GM18517 (cell line): Measurements from ENCODE around the gene RCOR2.

ENCODE experiments used
- ATAC-seq: cut with Tn5 transposase; IDR thresholded peaks from one replicate; pipeline ENCODE4 v1.9.1; 2021; ENCODE audit warnings: mild to moderate bottlenecking, moderate library complexity; ENCODE audit not compliant: unreplicated experiment

Gene RCOR2

DNA sequence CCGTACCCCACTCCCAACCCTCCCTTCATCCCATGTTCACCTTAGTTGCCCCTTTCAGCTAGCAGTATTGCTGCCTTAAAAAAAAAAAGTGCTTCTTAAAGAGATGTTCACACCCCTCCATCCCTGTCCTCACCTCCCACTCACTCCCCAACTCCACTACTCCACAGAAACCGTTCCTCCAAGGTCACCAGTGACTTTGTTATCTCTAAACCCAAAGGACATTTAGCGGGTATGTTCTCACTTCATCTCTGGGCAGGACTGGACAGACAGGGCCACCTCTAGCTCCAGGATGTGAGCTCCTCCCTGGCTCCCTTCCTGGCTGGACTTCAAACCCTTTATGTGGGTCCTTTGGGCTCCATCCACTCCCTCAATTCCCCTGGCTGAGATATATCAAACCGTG, 6.4 kb upstream of the RCOR2 start:
- ATAC-seq: no peak

DNA sequence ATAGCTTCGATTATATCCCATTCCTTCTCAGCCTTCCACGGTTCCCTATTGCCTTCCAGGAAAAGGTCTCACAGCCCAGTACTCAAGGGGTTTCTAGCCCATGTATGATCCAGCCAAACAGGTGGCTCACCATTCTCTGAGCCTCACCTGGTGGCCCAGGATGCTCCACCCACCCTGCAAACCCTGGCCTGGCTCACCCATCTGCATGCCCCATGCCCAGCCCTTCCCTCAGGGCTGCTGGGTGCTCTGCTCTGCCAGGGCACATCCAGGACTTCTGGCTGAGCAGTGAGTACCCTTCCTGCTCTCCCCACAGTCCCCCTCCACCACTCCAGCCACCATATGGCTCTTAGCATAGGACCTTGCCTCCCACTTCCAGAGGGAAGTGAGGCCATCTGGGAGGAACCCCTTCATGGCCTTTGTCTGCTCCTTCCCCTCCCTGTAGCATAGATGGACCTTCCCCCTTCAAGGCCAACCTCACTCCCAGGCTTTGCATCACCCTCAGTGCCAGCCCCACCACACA, 5.8 kb upstream of the RCOR2 start:
- no peak for ATAC-seq

DNA sequence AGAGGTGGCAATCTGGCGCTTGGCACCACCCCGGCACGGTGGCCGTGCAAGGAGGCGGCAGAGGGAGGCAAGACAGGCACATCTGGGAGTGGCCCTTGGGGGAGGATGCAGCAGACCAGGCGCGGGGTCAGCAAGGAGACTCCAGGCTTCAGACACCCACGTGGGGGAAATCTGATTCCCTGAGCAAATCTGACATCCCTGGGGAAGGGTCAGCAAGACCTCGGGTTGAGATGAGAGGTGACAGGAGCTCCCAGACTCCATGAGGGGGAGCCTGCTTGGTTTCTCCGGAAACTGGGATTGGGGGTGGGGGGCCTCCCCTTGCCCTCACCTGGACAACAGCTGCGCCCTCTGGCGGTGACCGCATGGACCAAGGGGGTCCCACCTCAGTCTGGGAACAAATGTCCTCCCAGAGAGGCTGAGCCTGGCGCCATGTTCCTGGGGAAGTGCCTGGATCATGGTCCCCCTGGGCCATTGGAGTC, 4.0 kb upstream of the RCOR2 start:
- ATAC-seq: no peak

DNA sequence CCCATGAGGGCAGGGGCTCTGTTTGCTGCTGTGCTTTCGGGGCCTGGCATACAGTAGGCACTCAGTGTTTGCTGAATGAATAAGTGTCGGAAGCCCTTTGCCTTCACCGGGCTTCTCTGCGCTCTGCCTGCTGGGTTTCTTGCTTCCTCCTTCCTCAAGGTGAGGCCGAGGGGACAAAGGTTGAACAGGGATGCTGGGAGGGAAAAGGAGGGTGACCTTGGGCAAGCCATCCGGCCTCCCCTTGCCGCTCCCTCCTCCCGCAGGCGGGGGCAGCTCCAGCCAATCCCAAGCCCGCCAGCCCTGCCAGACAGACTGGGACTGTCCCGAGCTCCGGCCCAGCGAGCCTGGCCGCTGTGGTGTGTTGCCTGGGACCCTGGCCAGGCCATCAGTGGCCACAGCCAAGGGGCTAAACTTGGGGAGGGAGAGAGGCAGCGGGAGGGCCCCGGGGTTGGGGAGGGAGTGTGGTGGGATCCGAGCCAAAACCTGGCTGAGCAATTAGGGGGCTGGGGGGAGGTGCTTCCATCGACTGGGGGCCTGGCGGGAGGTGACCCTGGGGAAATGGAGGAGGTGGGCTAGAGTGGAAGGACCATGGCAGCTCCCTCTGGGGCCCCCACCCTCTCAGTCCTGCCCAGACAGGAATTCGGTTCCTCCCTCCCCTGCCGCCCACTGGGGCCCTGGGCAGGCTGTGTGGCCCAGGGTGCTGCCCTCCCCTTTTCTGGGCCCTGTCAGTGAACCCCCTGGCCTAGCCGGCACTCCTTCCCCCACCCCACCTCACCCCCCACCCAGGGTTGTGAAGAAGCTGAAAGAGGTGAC, 3.4 kb upstream of the RCOR2 start:
- ATAC-seq: no peak

DNA sequence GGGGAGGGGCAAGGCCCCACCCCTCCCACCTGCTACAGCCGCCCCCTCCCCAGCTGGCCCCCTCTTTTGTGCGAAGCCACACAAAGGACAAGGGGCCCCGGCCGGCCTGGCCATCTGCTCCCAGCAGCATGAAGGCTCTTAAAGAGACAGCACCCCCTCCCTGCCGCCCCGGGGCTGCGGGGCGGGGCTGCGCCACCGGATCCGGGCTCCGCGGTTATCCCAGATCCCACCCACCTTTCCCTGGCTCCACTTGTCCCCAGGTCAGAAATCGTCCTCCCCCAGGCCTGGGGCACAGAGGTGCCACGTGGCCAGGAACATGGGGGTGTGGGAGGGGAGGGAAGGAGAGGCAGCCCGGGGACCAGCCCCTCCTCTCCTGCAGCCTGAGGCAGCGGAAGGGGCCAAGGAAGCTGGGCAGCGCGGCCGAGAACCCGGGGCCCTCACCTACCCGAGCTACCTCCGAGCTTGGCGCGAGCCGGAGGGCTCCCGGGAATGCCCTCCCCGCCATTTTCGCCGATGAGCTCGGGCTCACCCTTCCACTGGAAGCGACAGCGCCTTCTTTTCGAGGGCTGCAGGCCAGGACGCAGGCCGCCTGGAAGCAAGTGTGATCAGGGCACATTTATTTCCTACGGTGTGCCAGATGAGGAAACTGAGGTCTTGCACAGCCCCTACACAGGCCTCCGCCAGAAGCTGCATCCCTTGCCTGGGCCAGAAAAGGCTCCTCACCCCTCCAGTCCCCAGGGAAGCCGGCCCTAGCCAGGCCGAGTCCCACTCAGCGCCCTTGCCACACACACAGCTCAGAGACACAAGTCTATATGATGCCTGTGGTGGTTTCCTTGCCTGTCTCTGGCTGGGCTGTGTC, 2.5 kb upstream of the RCOR2 start:
- ATAC-seq: no peak

DNA sequence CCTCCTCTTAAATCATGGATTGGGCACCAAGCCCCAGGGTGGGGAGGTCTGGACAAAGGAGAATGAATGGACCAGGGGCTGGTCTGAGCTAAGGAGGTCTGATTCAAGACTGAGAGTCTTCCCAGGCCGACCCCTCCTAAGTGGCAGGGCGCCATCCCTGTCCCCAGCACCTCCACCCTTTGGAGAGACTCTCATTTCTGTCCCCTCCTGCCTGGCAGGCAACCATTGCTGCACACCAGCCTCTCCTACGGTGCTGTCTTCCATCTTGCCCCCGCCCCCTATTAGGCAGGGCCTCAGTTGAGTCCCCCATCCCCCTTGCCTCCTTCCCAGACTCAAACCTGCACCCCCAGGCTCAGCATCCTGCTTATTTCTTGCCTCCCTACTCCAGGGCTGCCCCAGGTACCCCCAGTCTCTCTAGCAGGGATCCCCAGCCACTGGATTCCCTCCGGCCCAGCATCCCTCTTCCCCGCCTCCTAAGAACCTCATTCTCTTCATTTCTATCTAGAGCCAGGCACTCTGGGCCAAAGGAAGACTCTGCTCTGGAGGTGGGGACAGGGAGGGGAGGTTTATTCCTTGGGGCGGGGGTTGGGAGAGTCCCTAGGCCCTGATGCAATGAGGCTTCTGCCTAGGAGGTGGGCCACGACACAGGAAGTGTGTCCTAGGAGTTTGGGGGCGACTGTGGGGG, 1.7 kb upstream of the RCOR2 start:
- ATAC-seq: no peak

DNA sequence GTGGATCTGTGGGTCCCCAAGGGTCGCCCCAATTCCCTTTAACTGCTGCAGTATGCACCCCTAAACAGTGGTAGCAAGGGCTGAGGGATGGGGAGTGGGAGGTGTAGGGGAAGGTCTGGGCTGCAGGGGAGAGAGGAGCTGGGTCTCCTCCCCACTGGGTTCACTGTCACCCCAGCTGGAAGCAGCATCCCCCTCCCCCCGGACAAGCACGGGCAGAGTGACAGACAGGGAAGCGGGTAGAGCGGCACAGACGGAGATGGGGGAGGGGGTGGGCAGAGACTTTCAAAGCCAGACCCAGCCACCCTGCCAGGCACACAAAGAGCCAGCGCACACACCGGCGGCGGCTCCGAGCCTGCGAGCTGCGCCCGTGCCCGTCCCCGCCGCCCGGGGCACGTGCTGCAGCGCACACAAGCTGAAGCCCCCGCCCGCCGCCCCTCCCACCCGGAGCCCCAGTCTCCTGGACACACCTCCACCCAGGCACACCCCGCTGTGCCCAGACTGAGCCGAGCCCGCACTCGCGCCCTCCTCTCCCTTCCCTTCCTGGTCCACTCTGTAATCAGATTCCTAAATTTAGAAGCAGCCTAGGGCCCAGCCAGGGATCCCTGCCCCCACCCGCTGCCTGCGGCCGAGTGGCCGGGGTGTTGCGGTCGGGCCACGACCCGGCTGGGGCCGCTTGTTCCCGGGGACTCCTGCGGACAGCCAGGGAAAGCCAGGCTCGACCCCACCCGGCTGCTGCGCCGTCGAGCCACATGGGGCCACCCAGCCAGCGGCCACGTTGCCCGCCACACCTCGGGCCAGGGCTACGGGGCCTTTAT, 935 bp upstream of the RCOR2 start:
- no peak for ATAC-seq

DNA sequence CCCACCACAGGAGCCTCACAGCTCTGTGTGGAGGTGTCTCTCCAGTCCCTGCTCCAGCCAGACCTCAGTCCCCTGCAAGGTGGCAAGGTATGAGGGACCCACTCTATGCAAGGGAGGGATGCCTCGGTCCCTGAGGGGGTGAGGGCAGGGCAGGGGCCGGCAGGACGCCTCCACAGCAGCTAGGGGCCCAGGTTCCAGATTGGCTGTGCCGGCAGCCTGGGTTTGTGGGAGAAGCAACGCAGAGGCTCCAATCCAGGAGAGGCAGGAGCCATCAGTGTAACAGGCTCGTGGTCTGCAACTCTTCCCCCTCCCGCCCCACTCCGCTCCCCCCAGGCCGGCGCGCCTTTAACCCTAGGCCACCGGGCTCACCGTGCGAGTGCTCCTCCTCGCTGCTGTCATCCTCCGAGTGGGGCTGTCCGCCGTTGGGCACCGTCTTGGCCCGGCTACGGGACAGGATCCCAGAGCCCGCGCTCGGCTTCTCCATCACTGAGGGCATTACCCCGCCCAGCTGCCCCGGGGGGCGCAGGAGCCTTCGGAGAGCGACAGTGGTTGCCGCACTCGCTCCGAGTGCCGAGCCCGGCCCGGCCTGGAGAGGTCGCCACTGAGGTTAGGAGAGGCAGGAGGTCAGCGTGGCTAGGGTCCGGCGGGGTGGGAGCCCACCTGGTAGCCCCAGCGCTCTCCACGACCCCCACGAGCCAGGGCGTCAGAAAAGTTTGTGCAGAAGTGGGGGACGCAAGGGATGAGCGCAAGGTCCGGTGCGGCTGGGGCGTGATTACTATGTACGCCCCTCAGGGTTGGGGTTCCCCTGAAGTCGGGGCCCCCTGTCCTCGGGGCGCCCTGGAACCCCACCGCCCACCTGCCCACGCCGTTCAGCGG, 765 bp downstream of the RCOR2 start:
- no peak for ATAC-seq

DNA sequence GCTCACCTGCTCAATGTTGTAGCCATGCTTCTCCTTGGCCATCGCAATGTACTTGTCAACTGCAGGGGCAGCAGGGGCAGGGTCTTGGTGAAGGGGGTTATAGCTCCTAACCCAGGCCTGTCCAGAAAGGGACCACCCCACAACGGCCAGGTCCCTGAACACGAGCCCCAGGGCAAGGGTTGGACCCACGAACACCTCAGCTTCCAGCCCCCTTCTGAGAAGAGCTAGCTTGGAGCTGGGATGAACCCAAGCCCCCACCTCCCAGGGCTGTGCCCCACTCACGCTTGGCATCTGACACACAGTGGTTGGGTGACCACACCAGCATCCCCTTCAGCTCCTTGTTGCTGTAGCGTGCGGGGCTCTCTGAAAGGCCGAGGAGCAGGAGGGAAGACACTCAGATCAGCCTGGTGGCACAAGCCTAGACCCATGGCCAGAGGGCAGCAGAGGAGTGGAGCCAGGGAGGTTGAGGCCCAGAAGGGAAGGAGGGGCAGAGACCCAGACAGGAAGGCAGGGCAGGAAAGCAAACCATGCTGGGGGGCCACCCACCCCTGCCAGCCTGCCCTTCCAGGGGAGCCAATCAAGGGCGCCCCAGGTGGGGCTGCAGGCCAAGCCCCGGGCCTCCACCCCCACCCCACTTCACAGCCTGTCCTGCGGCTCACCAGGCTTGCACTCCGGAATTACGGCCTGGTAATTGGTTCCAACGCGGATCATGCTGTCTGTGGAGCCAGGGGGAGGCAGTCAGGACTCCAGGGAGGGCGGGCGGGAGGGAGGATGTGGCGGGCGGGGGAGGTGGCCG, 1.9 kb downstream of the RCOR2 start:
- ATAC-seq: no peak

DNA sequence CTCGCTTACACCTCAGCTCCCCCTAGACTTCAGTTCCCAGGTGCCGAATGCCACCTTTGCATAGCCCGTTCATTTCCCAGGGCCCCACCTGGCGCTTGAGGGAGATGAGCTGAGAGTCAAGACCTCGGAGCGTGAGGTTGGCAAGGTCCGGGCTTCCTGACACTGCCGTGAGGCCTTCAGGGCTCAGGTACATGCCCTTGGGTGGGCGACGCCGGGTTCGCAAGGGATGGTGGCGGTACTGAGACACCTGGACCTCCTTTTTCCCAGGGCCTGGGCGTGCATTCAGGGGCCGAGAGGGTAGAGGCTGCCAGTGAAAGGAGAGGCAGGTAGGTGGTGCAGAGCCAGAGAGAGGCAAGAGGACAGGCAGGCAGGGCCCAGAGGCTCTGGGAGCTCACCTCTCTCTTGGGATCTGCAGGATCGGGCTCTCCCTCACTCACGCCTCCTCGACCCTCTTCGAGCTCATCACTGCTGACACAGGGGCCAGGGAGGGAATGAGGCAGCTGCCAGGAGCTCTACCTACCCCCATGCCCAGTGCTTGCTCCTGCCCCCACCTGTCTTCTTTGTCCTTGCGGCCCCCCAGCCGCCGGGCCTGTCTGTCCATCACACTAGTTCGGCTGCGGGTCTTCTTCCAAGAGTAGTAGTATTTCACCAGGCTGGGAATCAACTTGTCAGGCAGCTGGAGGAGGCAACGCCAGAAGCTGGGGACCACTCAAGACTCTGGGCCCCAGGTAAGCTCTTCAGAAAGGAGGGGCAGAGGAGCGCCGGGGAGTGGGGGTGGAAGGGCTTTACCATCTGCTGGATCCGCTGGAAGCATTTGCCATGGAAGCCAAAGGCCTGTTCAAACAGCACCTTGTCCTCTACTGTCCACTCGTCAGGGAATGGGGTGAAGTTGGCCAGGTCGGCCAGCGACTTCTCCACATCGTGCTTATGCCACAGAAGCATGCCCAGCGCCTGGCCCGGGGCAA, 2.8 kb downstream of the RCOR2 start:
- ATAC-seq: no peak

DNA sequence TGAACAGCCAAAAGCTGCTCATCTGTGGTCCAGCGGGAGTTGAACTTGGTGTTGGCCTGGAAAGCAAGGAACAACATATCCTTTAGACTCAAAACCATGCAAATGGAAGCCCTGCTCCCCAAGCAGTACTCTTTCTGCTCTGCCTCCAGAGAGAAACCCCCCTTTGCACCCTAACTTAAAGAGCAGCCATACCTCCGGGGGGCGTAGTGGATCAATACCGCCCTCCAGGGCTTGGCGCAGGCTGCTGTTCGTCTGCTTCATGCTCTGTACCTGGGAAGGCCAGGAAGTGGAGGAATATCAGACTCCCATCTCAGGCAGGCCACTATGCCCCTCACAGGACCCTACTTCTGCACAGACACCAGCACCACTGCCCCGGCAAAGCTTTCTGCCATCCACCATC, 4.3 kb downstream of the RCOR2 start:
- ATAC-seq: no peak

DNA sequence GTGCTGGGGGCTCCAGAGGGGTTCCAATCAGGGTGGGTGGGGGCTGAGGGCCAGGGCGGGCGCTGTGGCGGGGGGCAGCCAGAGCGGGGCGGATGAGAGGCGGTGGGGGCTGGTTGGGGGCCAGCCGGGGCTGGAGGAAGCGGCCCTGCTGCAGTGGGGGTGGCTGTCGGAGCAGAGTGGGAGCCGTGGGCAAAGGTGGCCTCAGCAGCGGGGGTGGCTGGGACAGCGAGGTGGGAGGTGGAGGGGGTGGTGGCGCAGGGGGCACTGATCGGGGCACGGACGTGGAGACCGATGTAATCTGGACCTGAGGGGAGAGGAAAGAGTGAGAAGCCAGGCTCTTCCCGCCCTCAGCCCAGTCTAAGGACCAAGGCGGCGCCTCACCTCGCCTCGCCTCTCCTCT, 5.1 kb downstream of the RCOR2 start:
- no peak for ATAC-seq

DNA sequence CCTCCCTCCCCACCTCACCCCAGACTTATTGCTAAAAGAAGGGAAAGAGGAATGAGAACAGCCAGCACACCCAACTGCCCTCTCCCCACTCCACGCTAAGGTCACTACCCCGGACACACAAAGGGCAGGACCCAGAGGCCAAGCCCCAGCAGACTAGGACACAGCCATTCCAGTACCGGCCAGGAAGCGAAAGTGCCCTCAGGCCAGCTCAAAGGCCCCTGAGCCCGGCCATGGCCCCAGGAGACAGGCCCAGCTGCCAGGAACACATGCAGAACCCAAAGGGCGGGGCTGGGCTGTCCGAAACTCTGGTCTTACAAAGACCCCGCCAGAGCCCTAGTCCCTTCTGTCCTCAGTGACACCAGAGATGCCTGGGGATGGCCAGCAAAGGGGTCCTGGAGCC, 5.5 kb downstream of the RCOR2 start:
- no peak for ATAC-seq

DNA sequence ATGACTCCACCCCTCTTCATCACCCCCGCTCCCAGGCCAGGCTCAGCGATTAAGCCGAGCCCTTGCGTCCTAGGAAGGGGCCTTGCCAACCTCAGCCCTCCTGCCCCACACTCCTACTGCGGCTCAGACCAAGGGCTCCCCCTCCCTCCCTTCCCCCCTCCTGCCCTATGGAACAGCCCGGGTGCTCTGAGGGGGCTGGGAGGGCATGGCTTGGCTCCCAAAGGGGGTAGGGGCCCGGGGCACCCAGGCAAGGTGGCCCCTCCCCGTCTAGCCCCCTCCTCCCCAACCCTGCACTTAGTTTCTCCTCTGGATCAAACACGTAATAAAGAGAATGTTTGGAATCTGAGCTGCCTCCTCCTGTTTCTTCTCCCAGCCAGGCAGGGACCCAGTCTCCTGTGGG, 6.3 kb downstream of the RCOR2 start:
- no peak for ATAC-seq

DNA sequence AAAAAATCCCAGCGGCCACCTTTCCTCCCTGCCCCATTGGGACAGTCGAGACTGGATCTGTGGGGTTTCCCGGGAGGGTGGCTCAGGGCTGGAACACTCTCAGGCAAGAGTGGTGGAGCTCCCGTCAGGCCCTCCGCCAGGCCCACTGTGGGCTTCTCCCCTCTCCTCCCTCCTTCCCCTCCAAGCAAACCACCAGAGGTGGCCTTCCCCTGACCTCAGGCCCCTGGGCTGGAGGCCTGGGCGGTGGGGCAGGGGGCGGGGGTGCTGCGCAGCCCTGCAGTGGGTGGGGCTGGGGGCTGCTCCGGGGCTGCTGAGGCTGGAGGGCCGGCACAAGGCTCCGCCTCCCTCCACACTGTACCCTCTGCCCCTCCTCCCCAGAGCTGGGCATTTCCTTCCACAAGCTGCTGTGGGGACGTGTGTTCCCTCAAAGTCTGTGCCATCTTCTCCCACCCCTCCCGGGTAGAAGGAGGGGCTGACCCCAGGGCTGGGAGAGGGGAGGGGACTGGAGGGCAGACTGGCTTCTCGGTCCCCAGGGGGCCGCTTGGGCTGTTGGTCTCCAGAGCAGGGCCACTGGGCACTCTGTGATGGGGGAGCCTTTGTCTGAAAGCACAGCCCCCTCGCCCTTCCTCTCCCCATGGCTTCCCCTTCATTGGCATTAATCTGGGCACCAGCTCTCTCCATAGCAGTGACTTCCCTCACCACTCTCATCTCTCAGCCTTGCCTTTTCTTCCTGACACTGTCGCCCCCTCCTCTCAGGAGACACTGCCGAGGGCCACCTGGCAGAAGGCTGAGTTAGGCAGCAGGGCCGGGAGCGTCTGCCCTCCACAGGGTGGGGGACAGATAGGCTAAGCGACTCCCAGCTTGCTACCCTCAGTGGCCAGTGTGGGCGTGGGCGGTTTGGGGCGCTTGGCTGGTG, 7.1 kb downstream of the RCOR2 start:
- ATAC-seq: no peak

DNA sequence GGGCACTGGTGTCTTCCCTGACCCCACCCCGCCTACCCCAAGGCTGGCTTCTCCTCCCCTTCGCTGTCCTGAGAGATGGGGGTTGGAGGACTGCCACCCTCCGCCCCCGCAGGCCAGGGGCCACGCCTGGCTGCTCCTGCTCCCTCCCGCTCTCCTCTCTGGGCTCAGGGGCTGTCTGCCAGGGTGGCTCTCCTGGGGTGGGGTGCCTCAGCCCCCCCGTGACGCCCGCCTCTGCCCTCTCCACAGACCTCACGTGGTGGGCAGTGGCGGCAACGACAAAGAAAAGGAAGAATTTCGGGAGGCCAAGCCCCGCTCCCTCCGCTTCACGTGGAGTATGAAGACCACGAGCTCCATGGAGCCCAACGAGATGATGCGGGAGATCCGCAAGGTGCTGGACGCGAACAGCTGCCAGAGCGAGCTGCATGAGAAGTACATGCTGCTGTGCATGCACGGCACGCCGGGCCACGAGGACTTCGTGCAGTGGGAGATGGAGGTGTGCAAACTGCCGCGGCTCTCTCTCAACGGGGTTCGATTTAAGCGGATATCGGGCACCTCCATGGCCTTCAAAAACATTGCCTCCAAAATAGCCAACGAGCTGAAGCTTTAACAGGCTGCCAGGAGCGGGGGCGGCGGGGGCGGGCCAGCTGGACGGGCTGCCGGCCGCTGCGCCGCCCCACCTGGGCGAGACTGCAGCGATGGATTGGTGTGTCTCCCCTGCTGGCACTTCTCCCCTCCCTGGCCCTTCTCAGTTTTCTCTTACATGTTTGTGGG, 8.1 kb downstream of the RCOR2 start:
- no peak for ATAC-seq
